Astrocyte (in vitro differentiated cells and primary cell): ENCODE results near the gene EPS8L3.

Experiments
- CTCF ChIP-seq: IDR thresholded peaks from 2 replicates; pipeline ENCODE4 v1.5.1; 2011; ENCODE audit warnings: low read depth, mild to moderate bottlenecking, inconsistent platforms, low read length, moderate library complexity; ENCODE audit not compliant: insufficient read depth
- EZH2 ChIP-seq: IDR thresholded peaks from 2 replicates; pipeline ENCODE4 v1.6.1; 2012; ENCODE audit warnings: mild to moderate bottlenecking, low read length, inconsistent platforms; ENCODE audit not compliant: insufficient read depth

- no peak for TF ChIP-seq CTCF
- no peak for TF ChIP-seq EZH2
These were observed 36.6 kb upstream of the EPS8L3 start for GRCh38 chr1:109800291-109800690.
